Myometrial cell (primary cell): ENCODE measurements around the gene TTI1. TPM values are rescaled to one million over a fixed set of nuclear protein-coding genes. Genes with fewer than 3 reads are reported as not detected.

Source experiments
- total RNA-seq: library from RNA; depleted of rRNA; stranded (reverse); fragments of >200 nt; gene quantifications from 2 replicates; pipeline ENCODE4 v1.2.3, GENCODE V29; 2015

Gene TTI1
- total RNA-seq: 16.3 and 18.5 TPM in 2 replicates

GRCh38 chr20:38033330-38034107 is at the start of gene TTI1, which contains the start of gene RPRD1B:
TSS of gene TTI1 (minus strand) at chr20:38033456. CDS start at chr20:38013816, 19,640 bp downstream.
TSS of gene RPRD1B (plus strand) at chr20:38033746. CDS start at chr20:38033948, 202 bp downstream.

Other genes with a start within 250 kb of the TTI1 start
- 8.9 and 12.9 TPM in 2 replicates for gene VSTM2L, start 130.3 kb downstream of the TTI1 start, total RNA-seq
- gene RPRD1B, start 290 bp upstream of the TTI1 start, total RNA-seq: 15.6 and 17.2 TPM in 2 replicates
- 1,107 and 1,197 TPM in 2 replicates for gene TGM2, start 131.8 kb upstream of the TTI1 start, total RNA-seq
- gene KIAA1755, start 227.3 kb upstream of the TTI1 start, total RNA-seq: 2.8 and 3.5 TPM in 2 replicates